Right lobe of liver (tissue), 4 donors: ENCODE data around the gene ATP11B.

Experiments used
- CTCF ChIP-seq, 4 donors: fragments of 200-600 bp in 3 of 4; fragments of 450-650 bp in 1 of 4; IDR thresholded peaks; one replicate each; pipeline versions ENCODE4 v1.5.1 to v1.8.0; 2016 to 2022; ENCODE audit warnings: antibody characterized with exemption in 4 of 4, mild to moderate bottlenecking in 2 of 4
- POLR2A ChIP-seq: fragments of 450-650 bp; IDR thresholded peaks from one replicate; pipeline ENCODE4 v1.6.1; 2017; ENCODE audit warnings: antibody characterized with exemption, mild to moderate bottlenecking
- donor health status: DM: no; HTN: no; CAD: no.
- donor health status: DM: no; HTN: no; CAD: no.
- donor health status: DM: no; HTN: yes; CAD: no.

- TF ChIP-seq POLR2A (no peak), CTCF (IDR thresholded peaks at IDR 0.05) (no peak)
These were observed 117.9 kb downstream of the ATP11B start for GRCh38 chr3:182910936-182911781.
